22Rv1 (cell line): ENCODE results near the gene HEATR9.

Experiments
- H3K27ac ChIP-seq: fragments of 450-650 bp; 2 replicates; pipeline ENCODE4 v1.5.1; 2017
- ZFX ChIP-seq: fragments of 450-650 bp; IDR thresholded peaks from 2 replicates; pipeline ENCODE4 v1.6.1; 2017; ENCODE audit warnings: antibody characterized with exemption, borderline replicate concordance
- TF ChIP-seq, protein P1 (sequence below): fragments of 450-650 bp; IDR thresholded peaks from 2 replicates; pipeline ENCODE4 v1.5.1; 2017; ENCODE audit warnings: mild to moderate bottlenecking

Gene HEATR9

DNA sequence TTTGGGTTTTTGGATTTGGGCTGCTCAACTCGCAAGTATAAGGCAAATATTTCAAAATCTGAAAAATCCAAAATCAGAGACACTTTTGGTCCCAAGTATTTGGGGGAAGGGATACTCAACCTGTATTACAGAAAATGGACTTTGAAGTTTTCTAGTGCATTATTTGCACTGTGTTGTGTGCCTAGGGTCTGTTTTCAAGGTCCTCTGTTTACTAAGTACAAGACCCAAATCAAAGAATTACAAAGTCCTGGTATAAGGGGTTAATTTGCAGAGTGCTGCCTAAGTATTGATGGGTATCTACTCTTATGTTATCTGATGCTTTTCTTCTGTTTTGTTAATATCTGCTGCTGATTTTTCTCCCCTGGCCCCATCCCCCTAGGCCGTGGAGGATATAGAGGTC lies 25.0 kb downstream of the HEATR9 start:
- TF ChIP-seq, protein P1, sequence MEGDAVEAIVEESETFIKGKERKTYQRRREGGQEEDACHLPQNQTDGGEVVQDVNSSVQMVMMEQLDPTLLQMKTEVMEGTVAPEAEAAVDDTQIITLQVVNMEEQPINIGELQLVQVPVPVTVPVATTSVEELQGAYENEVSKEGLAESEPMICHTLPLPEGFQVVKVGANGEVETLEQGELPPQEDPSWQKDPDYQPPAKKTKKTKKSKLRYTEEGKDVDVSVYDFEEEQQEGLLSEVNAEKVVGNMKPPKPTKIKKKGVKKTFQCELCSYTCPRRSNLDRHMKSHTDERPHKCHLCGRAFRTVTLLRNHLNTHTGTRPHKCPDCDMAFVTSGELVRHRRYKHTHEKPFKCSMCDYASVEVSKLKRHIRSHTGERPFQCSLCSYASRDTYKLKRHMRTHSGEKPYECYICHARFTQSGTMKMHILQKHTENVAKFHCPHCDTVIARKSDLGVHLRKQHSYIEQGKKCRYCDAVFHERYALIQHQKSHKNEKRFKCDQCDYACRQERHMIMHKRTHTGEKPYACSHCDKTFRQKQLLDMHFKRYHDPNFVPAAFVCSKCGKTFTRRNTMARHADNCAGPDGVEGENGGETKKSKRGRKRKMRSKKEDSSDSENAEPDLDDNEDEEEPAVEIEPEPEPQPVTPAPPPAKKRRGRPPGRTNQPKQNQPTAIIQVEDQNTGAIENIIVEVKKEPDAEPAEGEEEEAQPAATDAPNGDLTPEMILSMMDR, result no peak
- no peak for TF ChIP-seq ZFX
- H3K27ac ChIP-seq, result no peak overlapping the region

DNA sequence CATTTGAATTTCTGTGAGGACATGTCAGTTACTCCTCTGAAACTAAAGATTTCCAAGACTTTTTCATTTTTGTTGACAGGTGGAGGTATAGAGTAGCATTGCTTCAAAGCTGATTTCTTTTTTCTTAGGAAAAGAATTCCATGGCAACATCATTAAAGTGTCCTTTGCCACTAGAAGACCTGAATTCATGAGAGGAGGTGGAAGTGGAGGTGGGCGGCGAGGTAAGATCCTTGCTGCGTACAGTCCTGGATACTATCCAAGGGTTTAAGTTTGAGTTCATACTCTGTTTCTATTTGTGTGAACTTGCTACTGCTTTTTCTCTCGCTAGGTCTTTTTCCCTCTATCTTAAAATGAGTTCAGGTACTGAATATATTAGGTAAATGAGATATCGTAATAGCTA lies 26.5 kb downstream of the HEATR9 start:
- H3K27ac ChIP-seq, result no peak overlapping the region
- TF ChIP-seq, protein P1, result no peak
- TF ChIP-seq ZFX, result no peak

DNA sequence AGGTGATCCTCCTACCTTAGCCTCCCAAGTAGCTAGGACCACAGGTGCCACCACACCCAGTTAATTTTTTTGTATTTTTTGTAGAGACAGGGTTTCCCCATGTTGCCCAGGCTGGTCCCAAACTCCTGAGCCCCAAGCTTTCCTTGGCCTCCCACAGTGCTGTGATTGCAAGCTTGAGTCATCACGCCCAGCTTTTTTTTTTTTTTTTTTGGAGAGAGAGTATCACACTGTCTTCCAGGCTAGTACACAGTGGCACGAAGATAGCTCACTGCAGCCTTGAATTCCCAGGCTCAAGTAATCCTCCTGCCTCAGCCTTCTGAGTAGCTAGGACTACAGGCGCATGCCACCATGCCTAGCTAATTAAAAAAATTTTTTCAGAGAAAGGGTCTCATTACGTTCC lies 27.2 kb downstream of the HEATR9 start:
- no peak for TF ChIP-seq ZFX
- TF ChIP-seq, protein P1, result no peak
- no peak overlapping the region for H3K27ac ChIP-seq

DNA sequence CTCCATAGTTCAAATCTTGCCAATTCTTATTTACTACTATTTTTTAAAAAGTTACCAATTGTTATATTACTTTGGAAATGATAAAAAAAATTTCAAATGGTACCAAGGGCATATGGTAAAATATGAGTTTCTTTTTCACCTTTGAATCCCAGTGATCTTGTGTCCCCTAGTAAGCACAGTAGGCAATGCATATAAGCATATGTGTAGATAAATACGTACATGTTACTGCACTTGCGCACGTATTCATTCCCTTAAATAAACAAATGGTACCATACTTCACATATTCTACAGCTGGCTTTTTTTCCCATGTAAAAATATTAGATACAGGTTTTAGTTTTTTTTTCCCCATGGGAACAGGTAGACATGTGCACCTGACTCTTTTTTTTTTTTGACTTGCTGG lies 27.6 kb downstream of the HEATR9 start:
- no peak for TF ChIP-seq ZFX
- TF ChIP-seq, protein P1, result no peak

DNA sequence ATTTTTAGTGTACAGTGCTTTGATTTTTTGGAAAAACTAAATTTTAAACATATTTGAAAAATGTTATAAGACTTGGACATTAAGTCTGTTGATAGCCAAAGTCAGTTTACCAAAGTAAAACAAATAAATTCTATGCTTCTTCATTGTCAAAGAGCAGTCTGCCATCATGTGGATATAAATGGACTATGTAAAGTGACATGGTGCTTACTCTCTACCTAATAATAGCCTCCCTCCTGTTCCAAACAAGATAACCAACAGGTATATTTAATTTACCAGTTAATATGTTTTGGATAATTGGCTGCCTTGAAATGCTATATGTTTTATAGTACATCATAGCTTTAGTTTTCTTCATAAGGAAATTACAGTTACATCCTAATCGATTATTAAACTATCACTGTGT lies 43.5 kb downstream of the HEATR9 start:
- H3K27ac ChIP-seq, result no peak overlapping the region
- TF ChIP-seq, protein P1, result no peak
- TF ChIP-seq ZFX, result no peak

More for the DNA sequence above, 27.6 kb downstream of the HEATR9 start:
- no peak overlapping the region for H3K27ac ChIP-seq

DNA sequence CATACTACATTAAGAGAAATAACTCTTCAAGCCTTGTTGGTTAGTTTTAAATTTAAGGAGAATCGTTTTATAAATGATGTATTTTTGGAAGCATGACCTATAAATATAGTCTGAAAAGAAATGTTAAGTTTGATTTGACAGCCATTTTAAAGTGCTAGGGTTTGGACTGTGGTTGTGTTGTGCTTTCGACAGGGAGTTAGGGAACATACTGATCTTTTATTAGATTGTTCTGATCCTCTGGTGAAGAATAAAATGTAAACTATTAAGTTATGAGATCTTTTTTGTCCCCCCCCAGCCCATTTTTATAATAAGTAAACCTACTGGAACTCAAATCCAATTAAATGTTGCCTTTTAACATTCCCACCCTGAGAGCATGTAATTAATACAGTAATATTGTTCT lies 47.4 kb downstream of the HEATR9 start:
- H3K27ac ChIP-seq, result no peak overlapping the region
- TF ChIP-seq ZFX, result no peak
- TF ChIP-seq, protein P1, result no peak

DNA sequence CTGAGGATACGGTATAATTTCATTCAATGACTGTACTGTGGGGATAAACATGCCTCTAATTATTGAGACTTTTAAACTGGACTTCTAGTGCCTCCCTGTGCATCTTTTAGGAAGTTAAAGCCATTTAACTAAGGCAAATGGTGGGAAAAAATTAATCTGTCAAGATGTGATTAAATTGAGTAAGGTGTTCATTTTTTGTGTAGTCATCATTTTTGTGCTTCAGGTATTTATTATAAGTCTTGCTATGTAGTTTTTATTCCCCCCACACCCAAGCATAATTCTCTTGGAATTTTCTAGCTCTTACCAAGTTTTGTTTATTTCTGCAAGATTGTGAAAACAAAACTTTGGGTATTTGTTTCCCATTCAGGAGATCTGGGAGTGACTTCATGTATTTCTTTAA lies 49.2 kb downstream of the HEATR9 start:
- no peak overlapping the region for H3K27ac ChIP-seq
- no peak for TF ChIP-seq ZFX

DNA sequence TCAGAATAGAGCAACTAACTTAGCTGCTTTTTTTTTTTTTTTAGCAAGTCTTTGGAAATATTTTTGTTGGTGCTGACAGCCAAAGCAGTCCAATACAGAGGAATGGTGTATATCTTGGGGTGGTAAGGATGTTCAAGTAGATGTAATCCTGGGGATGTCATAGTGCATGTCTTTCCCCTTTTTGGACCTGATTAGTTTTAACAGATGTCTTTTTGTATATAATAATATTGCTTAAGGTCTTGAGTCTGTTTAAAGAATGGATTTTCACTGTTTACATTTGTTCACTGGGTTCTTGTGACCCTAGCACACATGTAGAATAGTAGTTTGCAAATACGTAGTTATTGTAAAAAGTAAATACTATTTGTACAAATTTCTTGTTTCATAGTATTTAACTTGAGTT lies 51.5 kb downstream of the HEATR9 start:
- H3K27ac ChIP-seq, result no peak overlapping the region
- no peak for TF ChIP-seq ZFX
